HTERT RPE-1 (cell line): ENCODE results near the gene PRF1.
"Not testable (repeated sequence)": the region's sequence is repeated elsewhere in the genome, so short reads cannot be mapped to it uniquely, and the experiment has no call there.

ENCODE experiments used
- in situ Hi-C: fragments of 300-500 bp; cut with MboI; formaldehyde crosslinking; loops from 4 replicates; pipeline ENCODE4 v1.14.3; 2020; ENCODE audit warnings: low sequenced_read_pairs

The PRF1 gene

GRCh38 chr10:70617798-70618568, 15.4 kb upstream of the PRF1 start:
- in situ Hi-C loops = no loop called here

DNA sequence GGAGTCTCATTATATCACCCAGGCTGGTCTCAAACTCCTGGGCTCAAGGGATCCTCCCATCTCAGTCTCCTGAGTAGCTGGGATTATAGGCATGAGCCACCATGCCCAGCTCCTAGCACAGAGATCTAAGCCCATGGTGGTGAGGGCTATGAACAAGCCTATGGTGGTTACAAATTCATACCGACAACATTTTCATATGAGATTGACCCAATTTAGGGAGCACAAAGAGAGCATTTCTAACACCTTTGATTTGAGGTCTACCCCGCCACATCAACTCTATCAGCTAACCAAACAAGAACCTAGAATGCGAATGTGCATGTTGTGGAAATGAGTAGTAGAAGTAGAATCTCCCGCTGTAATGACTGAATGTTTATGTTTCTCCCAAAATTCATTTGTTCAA, 14.2 kb upstream of the PRF1 start:
- in situ Hi-C loops = no loop called here

DNA sequence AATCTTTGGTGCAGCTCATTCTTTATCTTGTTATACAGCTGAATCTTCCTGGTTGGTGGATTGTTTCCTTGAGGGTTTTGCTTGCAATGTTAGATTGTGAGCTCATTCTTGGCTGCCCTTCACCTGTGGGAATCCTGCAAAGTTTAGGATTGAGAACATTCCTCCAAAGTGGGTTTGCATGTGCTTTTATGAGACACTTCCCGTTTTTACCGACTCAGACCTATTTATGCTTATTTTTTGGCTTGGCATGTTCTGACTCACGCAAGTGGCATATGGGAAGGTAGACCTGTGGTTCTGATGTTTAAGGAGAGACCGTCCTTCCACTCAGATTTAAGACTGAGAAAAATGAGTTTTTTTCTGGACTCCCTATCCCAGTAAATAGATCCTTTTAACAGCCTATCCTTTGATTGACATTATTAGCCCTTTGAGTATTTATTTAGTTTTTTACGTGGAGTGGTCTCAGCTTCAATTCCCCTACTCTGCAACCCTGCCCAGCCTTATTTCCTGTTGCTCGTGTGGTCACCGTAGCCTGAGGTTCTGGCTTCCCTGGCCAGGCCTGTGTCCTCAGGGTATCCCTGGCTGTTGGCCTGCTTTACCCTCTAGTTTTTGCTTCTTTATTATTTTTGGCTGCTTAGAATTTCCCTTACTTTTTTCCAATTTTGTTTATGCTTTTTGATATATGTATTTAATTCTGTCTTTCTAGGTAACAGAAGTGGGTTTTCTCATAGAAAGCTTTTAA, 13.4 kb upstream of the PRF1 start:
- in situ Hi-C loops = no loop called here

- in situ Hi-C loops = no loop called here
Measured at GRCh38 chr10:70615211-70615610, 12.7 kb upstream of the PRF1 start.

DNA sequence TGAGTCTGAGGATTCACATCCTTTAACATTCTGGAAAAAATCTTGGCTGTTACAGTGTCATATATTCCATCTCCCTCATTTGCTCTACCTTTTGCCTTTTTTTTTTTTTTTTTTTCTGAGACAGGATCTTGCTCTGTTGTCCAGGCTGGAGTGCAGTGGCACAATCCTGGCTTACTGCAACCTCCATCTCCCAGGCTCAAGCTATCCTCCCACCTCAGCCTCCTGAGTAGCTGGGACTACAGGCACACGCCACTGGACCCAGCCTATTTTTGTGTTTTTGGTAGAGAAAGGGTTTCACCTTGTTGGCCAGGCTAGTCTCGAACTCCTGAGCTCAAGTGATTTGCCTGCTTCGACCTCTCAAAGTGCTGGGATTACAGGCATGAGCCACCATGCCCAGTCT, 11.8 kb upstream of the PRF1 start:
- in situ Hi-C loops = not testable (repeated sequence)

DNA sequence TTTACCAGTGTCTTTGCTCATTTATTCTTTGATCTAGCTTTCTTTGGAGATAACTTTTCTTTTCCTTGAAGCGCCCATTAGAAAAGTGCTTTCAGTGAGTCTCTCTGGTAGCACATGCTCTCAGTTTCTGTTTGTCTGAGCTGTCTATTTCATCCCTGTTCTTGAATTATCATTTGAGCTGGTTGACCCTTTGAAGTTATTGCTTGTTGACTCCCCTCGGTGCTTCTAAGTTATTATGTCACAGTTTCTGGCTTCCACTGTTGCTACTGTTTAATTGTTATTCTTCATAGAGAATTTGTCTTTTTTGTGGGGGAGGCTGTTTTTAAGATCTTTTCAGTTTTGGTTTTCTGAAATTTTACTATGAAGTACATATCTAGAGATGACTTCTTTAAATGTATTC, 11.4 kb upstream of the PRF1 start:
- in situ Hi-C loops = no loop called here

DNA sequence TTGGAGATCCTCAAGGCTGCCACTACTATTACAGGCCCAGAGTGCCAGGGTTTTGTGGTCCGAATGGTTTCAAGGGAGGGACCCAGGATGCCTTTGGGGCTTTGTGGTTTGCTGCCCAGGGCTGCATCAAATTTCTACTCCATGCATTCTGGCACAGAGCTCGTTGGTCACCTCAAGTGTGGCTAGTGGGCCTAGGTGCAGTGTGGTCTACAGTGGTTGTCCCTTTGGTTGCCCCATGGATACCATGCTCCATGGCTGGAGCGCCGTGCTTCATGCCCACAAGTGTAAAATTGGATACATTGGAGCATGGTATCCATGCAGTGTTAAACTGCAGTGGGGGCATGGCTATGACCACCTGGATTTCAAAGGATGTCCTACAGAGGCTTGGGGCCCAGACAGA, 5.4 kb upstream of the PRF1 start:
- in situ Hi-C loops = no loop called here

DNA sequence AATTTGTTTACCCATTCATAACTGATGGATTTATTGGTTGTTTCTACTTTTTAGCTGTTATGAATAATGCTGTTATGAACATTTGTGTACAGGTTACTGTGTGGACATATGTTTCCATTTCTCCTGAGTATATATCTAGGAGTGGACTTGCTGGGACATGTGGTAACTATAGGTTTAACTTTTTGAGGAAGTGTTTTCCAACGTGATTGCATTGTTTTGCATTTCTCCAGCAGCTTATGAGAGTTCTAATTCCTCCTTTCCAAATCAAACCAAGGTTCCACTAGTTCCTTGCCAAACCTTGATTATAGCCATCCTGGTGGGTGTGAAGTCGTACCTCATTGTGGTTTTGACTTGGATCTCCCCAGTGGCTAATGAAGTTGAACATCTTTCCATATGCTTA, 2.6 kb upstream of the PRF1 start:
- in situ Hi-C loops = no loop called here

DNA sequence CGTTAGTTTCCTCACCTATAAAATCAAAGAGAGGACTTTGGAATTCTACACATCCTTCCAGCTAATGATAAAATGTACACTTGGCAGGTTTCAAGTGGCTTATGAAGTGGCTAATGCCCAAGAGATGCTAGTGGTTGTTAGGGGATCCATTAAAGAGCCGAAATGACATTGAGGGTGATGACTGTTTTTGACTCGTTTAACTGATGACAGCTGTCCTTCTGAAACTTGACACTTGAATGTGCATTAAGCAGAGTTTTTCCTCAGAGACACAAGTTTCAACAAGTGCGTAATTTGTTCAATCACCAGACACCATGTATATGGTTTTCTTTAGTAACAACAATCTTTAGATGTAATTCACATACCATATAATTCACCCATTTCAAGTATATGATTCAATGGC, 1.6 kb upstream of the PRF1 start:
- in situ Hi-C loops = no loop called here

- in situ Hi-C loops = no loop called here
Measured at GRCh38 chr10:70603449-70603801, 884 bp upstream of the PRF1 start.

DNA sequence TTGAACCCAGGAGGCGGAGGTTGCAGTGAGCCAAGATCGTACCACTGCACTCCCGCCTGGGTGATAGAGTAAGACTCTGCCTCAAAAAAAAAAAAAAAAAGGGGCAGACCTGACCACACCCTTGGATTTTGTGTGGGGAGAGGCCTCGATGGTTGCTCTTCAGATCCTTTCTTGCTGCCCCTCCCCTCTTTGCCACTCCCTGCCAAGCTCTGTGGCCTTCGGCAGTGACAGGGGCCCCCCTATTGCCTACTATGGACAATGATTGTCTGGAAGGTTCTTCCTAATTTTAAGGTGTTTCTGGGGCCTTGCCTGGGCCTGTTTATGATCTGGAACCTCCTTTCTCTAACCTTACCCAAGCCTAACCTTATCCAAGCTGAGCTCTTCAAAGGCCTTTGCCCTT, 795 bp downstream of the PRF1 start:
- in situ Hi-C loops = no loop called here

GRCh38 chr10:70600512-70601395, 1.8 kb downstream of the PRF1 start:
- in situ Hi-C loops = no loop called here

GRCh38 chr10:70599791-70600190, 2.8 kb downstream of the PRF1 start:
- in situ Hi-C loops = no loop called here

- in situ Hi-C loops = no loop called here
Measured at GRCh38 chr10:70599319-70599718, 3.2 kb downstream of the PRF1 start.

DNA sequence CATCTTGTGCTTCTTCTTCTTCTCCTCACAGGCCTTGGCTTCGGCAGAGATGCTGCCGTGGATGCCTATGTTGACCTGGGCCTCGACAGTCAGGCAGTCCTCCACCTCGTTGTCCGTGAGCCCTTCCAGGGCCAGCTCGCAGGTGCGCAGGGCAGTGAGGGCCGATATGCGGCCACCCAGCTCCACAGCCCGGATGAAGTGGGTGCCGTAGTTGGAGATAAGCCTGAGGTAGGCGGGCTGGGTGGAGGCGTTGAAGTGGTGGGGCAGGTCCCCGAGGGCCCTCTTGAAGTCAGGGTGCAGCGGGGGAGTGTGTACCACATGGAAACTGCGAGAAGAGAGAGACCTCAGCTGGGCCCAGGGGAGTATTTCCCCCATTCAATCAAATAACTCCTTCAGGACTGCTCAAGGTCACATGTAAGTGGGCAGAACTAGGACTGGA, 3.7 kb downstream of the PRF1 start:
- in situ Hi-C loops = no loop called here

DNA sequence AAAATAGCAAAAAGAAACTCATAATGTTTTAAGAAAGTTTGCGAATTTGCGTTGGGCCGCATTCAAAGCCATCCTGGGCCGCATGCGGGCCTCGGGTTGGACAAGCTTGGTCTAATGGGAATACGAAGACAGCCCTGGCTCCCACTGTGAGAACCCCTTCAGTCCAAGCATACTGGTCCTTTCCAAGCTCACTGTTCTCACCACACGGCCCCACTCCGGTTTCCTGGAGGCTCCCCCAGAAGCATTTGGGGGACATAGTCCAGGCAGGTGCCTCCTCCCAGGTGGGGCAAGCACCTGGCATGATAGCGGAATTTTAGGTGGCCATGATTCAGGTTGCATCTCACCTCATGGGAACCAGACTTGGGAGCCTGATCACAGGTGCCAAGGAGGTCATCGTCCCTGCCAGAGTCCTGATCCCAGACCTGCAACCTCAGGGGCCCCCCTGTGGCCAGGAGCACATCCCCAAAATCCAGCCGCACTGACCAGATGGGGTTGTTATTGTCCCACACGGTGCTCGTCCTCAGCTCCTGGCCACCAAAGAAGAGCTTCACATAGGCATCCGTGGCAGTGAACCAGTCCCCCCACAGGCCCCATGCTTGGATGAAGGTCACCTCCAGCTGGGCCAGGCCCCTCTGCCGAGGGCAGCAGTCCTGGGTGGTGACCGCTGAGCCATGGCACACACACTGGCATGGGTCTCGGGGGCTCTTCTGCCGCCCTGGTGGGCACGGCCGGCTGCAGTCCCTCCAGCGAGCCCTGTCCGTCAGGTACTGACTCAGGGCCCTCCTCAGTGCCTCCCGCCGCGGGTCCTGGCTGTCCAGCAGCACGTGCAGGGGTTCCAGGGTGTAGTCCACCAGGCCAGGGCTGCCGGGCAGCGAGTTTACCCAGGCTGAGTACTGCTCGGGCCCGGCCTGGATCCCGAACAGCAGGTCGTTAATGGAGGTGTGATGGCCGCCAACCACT, 4.4 kb downstream of the PRF1 start:
- in situ Hi-C loops = no loop called here

DNA sequence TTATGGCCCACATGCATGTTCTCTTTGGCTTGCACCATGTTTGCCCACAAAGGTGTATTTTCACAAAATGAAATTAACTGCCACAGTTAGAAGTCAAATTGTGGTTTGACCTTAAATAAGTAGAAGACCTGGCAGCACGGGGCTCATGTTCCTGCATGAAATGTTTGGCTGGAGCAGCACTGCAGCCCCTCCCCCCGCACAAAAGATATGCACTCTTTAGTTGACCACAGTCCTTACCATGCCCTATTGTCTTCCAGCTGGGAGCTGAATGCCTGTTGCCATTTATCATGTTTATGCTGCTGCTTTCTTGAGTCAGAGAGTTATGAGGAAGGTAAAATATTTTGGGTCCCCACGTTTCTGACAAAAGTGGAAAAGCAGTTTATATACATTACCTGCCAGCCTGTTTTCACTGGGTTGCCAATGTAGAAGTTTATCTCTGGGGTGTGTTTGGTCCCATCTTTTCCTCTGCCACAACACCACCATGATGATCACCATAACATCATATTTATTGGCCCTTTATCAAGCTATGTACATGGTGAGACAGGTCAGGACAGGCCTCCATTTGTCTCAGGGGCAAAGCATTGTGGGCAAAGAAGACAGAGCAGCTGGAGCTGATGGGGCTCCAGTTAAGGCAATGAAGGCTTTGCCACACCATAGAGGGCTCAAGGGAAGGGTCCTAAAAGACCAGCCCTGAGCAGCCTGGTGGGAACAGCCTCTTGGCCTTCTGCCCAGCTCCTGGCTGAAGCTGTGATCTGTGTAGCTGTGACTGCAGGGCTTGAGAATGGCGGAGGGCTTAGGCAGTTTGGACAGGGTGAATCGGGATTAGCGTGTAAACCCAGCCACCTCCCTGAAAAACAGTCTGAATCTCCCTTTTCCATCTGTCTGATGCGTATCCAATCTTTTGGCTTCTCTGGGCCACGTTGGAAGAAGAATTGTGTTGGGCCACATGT, 5.4 kb downstream of the PRF1 start:
- in situ Hi-C loops = no loop called here

GRCh38 chr10:70596110-70596798, 6.3 kb downstream of the PRF1 start:
- in situ Hi-C loops = no loop called here

- in situ Hi-C loops = no loop called here
Measured at GRCh38 chr10:70595566-70596016, 7.0 kb downstream of the PRF1 start.
